Prostate gland (tissue), 2 donors: ENCODE data around the gene BOLA1.
A peak's percentile ranks its signal among the peaks of the same experiment; 100 is the strongest.

Experiments
- CTCF ChIP-seq, 4 experiments: fragments of 200-600 bp in 2 of 4; fragments of 450-650 bp in 2 of 4; sonication (generic) in 2 of 4; IDR thresholded peaks; 1 replicate in 3 of 4; 2 replicates in 1 of 4; pipeline ENCODE4 v1.5.1; 2016 to 2019; ENCODE audit warnings: antibody characterized with exemption in 4 of 4, mild to moderate bottlenecking in 2 of 4, moderate library complexity in 2 of 4
- POLR2AphosphoS5 ChIP-seq: sonication (generic); formaldehyde crosslinking; IDR thresholded peaks from one replicate; pipeline ENCODE4 v1.6.1; 2017; ENCODE audit warnings: antibody characterized with exemption

DNA sequence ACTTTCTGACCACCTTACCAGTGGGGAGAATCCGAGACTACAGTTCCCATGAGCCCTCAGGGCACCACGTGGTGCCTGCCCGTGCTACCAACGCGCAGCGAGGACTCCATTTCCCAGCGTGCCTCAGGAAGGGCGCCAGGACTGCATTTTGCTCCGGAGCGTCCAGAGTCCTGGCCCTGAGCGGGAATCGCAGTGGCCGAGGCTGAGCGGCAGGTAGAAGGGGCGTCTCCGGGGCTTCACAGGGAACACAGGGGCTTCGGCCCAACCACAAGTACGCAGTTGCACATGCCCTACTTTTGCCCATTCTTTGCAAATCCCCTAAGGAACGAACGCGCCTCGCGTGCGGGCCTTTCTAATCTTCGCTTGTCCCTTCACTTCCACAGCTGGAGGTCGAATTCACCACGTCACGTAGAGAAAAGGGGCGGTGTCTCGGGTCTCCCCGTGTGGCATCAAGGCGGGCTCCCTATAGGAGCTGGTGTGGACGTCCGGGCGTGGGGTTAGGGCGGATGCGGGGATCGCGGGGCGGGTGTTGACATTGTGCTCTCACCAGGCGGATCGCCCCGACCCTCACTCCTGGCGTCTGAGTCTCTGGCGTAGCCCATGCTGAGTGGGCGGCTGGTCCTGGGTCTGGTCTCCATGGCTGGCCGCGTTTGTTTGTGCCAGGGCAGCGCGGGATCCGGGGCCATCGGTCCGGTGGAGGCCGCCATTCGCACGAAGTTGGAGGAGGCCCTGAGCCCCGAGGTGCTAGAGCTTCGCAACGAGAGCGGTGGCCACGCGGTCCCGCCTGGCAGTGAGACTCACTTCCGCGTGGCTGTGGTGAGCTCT lies at the start of gene BOLA1:
- TF ChIP-seq CTCF (IDR thresholded peaks at IDR 0.05), result peak in 1 of 4 experiments; percentile 7
- TF ChIP-seq POLR2AphosphoS5, result peak; percentile 99
